GM12891 (cell line): ENCODE results near the gene CREB5.

Source experiments
- POLR2A ChIP-seq: IDR thresholded peaks from 2 replicates; pipeline ENCODE4 v1.6.1; 2011; ENCODE audit warnings: low read depth, low read length, control low read depth
- POLR2AphosphoS5 ChIP-seq: IDR thresholded peaks from 2 replicates; pipeline ENCODE4 v1.6.1; 2011; ENCODE audit warnings: low read depth, low read length, control low read depth
- POU2F2 ChIP-seq: IDR thresholded peaks from 2 replicates; pipeline ENCODE4 v1.6.1; 2011; ENCODE audit warnings: low read depth, mild to moderate bottlenecking, control low read depth, low read length, moderate library complexity
- SPI1 ChIP-seq: IDR thresholded peaks from 2 replicates; pipeline ENCODE4 v1.6.1; 2011; ENCODE audit warnings: low read depth, low read length, control low read depth
- TAF1 ChIP-seq: IDR thresholded peaks from 2 replicates; pipeline ENCODE4 v1.6.1; 2011; ENCODE audit warnings: low read depth, low read length, control low read depth

DNA sequence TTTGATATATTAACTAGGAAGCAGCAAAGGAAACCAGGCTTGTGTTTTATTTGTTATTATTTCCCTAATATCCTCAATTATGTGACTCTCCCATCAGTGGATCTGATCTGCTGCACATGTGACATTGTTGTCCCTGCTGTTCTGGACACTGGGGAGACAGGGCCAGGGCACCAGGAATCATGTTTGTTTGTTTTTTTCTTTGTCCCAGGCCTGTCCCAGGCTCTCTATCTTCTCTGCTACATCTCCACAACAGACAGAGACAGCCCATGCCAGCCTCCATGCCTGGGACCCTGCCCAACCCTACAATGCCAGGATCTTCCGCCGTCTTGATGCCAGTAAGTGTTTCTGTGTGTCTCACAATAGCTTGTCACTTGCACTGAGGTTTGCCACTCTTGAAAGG lies 306.2 kb downstream of the CREB5 start:
- TF ChIP-seq POLR2A (no peak), POLR2AphosphoS5 (no peak), TAF1 (no peak), SPI1 (no peak), POU2F2 (no peak)
